Left ventricle myocardium superior (tissue), 1 donor: Measurements from ENCODE around the gene TMBIM6. TPM values are rescaled to one million over a fixed set of nuclear protein-coding genes. Genes with fewer than 3 reads are reported as not detected.
A peak's percentile ranks its signal among the peaks of the same experiment; 100 is the strongest.
"Not testable (repeated sequence)": the region's sequence is repeated elsewhere in the genome, so short reads cannot be mapped to it uniquely, and the experiment has no call there.

Experiments
- ATAC-seq: fragments of 200-7000 bp; cut with Tn5 transposase; one replicate; pipeline ENCODE4 v1.9.1; 2020; ENCODE audit warnings: mild to moderate bottlenecking, moderate library complexity
- DNase-seq: peaks from one replicate; pipeline ENCODE4 v3.0.0-alpha.2; 2020
- intact Hi-C: fragments of 100-400 bp; cut with micrococcal nuclease; formaldehyde crosslinking; loops from one replicate; pipeline ENCODE4 v1.11.0; 2022
- long read RNA-seq: library from polyadenylated mRNA; unstranded; transcript quantifications from one replicate; pipeline ENCODE4 v2.0.0, GENCODE V29; 2021
- total RNA-seq: library from RNA; stranded (reverse); fragmentation: NEBNext Ultra II Directional; extraction: Animal tissue kit (Norgen Biotek cat#: 25700); gene quantifications from one replicate; pipeline ENCODE4 v1.2.1, GENCODE V29; 2021
- donor health status: DM: no; HTN: yes; CAD: no; lungs with severe emphysema.

Gene TMBIM6
- total RNA-seq = 255 TPM
- long read RNA-seq, transcript TMBIM6-202 (9 exons, 2,598 nt) = minor isoform, 38 of 176 reads
- long read RNA-seq, transcript TMBIM6-201 (10 exons, 2,836 nt) = major isoform, 91 of 176 reads
- long read RNA-seq, partial matches to known transcripts = 40 of 176 reads
- long read RNA-seq, other reads (novel, unspliced or antisense) = 3 of 176 reads

GRCh38 chr12:49740930-49741881 lies at the start of gene TMBIM6:
TSS of gene TMBIM6 (plus strand) at chr12:49741557. CDS start at chr12:49752494, 10,937 bp downstream.
- DNase-seq (peak; percentile 99), ATAC-seq (peak; percentile 97)
- intact Hi-C loops = no loop called here

GRCh38 chr12:49692851-49693250 lies 48.5 kb upstream of the TMBIM6 start:
- DNase-seq (no peak), ATAC-seq (no peak)
- intact Hi-C loops = no loop called here

- DNase-seq (no peak), ATAC-seq (no peak)
- intact Hi-C loops = no loop called here
Measured at GRCh38 chr12:49693931-49694444, 47.4 kb upstream of the TMBIM6 start.

GRCh38 chr12:49696723-49697122 lies 44.6 kb upstream of the TMBIM6 start:
- intact Hi-C loops = no loop called here
- no peak for DNase-seq
- no peak for ATAC-seq

GRCh38 chr12:49697808-49698207 lies 43.5 kb upstream of the TMBIM6 start:
- DNase-seq = no peak
- intact Hi-C loops = no loop called here
- ATAC-seq = no peak

GRCh38 chr12:49698619-49699545 lies 42.5 kb upstream of the TMBIM6 start:
- ATAC-seq (peak; percentile 77), DNase-seq (peak; percentile 41)
- intact Hi-C loops = no loop called here

GRCh38 chr12:49702009-49702408 lies 39.3 kb upstream of the TMBIM6 start:
- DNase-seq = no peak
- no peak for ATAC-seq
- intact Hi-C loops = no loop called here

GRCh38 chr12:49702676-49703215 lies 38.6 kb upstream of the TMBIM6 start:
- DNase-seq (no peak), ATAC-seq (no peak)
- intact Hi-C loops = no loop called here

- no peak for ATAC-seq
- intact Hi-C loops = no loop called here
Measured at GRCh38 chr12:49703647-49704137, 37.7 kb upstream of the TMBIM6 start.

GRCh38 chr12:49705479-49706134 lies 35.8 kb upstream of the TMBIM6 start:
- intact Hi-C loops = loop anchor here (5.0 kb wide), 1 partner anchor 63 kb away; no protein-coding TSS in a partner anchor
- DNase-seq (peak; percentile 41), ATAC-seq (peak; percentile 4)

More at GRCh38 chr12:49703647-49704137, 37.7 kb upstream of the TMBIM6 start:
- no peak for DNase-seq

- ATAC-seq (peak; percentile 25), DNase-seq (peak; percentile 46)
- intact Hi-C loops = loop anchor here (5.0 kb wide), 1 partner anchor 64 kb away; no protein-coding TSS in a partner anchor
Measured at GRCh38 chr12:49706351-49707127, 34.8 kb upstream of the TMBIM6 start.

- DNase-seq (peak; percentile 99), ATAC-seq (peak; percentile 97)
- intact Hi-C loops = loop anchor here (5.0 kb wide), 1 partner anchor 65 kb away; no protein-coding TSS in a partner anchor
Measured at GRCh38 chr12:49707128-49707811, 34.1 kb upstream of the TMBIM6 start, which contains the start of gene FMNL3. TSS of gene FMNL3 (minus strand) at chr12:49707405. CDS start at chr12:49707180, 225 bp downstream.

- intact Hi-C loops = loop anchor here (5.0 kb wide), 1 partner anchor 65 kb away; no protein-coding TSS in a partner anchor
- no peak for ATAC-seq
- DNase-seq = no peak
Measured at GRCh38 chr12:49707812-49708147, 33.6 kb upstream of the TMBIM6 start.

- ATAC-seq = no peak
- no peak for DNase-seq
- intact Hi-C loops = loop anchor here (5.0 kb wide), 1 partner anchor 67 kb away; no protein-coding TSS in a partner anchor
Measured at GRCh38 chr12:49708851-49709250, 32.5 kb upstream of the TMBIM6 start.

GRCh38 chr12:49713952-49714351 lies 27.4 kb upstream of the TMBIM6 start:
- ATAC-seq, intact Hi-C loops, DNase-seq: not testable (repeated sequence)

GRCh38 chr12:49716553-49716952 lies 24.8 kb upstream of the TMBIM6 start:
- intact Hi-C loops = no loop called here
- DNase-seq (no peak), ATAC-seq (no peak)
